HG03045 (cell line): ENCODE measurements around the gene RBM20.
A peak's percentile ranks its signal among the peaks of the same experiment; 100 is the strongest.

Experiments
- ATAC-seq: cut with Tn5 transposase; IDR thresholded peaks from one replicate; pipeline ENCODE4 v1.9.1; 2021; ENCODE audit warnings: mild to moderate bottlenecking, moderate library complexity; ENCODE audit not compliant: unreplicated experiment

Gene RBM20

GRCh38 chr10:110845756-110846620, 201.9 kb downstream of the RBM20 start:
- ATAC-seq = no peak

- ATAC-seq = no peak
Measured at GRCh38 chr10:110847374-110847773, 203.2 kb downstream of the RBM20 start.

- no peak for ATAC-seq
Measured at GRCh38 chr10:110848106-110848505, 204.0 kb downstream of the RBM20 start.

GRCh38 chr10:110850099-110850498, 206.0 kb downstream of the RBM20 start:
- no peak for ATAC-seq

GRCh38 chr10:110851020-110851612, 207.0 kb downstream of the RBM20 start:
- ATAC-seq = no peak

GRCh38 chr10:110852255-110852896, 208.2 kb downstream of the RBM20 start:
- ATAC-seq = no peak

- ATAC-seq = no peak
Measured at GRCh38 chr10:110852947-110853346, 208.8 kb downstream of the RBM20 start.

GRCh38 chr10:110853921-110854605, 209.9 kb downstream of the RBM20 start:
- ATAC-seq = no peak

- ATAC-seq = peak; percentile 25
Measured at GRCh38 chr10:110857265-110858171, 213.4 kb downstream of the RBM20 start.

GRCh38 chr10:110858297-110858934, 214.3 kb downstream of the RBM20 start:
- no peak for ATAC-seq

- no peak for ATAC-seq
Measured at GRCh38 chr10:110859206-110859972, 215.3 kb downstream of the RBM20 start.

- no peak for ATAC-seq
Measured at GRCh38 chr10:110859973-110860376, 215.8 kb downstream of the RBM20 start.

- ATAC-seq = peak; percentile 51
Measured at GRCh38 chr10:110860576-110861241, 216.6 kb downstream of the RBM20 start.

- no peak for ATAC-seq
Measured at GRCh38 chr10:110861476-110861875, 217.3 kb downstream of the RBM20 start.

- no peak for ATAC-seq
Measured at GRCh38 chr10:110861930-110862649, 218.0 kb downstream of the RBM20 start.

- no peak for ATAC-seq
Measured at GRCh38 chr10:110862961-110863360, 218.8 kb downstream of the RBM20 start.

- no peak for ATAC-seq
Measured at GRCh38 chr10:110863361-110863760, 219.2 kb downstream of the RBM20 start.

- ATAC-seq = no peak
Measured at GRCh38 chr10:110863956-110864355, 219.8 kb downstream of the RBM20 start.
